ENCODE measurements around the gene ZBTB49.

The ZBTB49 gene

GRCh38 chr4:4289597-4289940 is 482 bp upstream of the ZBTB49 start:
- Histone ChIP-seq H3K27ac (ENCODE audit: low read depth, low read length) (peak overlapping the region; percentile 64), H3K9ac (ENCODE audit: low read length) (peak overlapping the region; percentile 42), H3K36me3 (ENCODE audit: control insufficient read depth, insufficient read depth, low read length) (no peaks in the 10 kb centered on the region), H3K4me1 (ENCODE audit: control insufficient read depth, insufficient read depth, low read length) (peaks cover 15% of the 10 kb centered on the region), H3K27me3 (ENCODE audit: control insufficient read depth, insufficient read depth, low read length) (no peaks in the 10 kb centered on the region), H3K4me3 (ENCODE audit: low read length) (peak overlapping the region; percentile 86)

GRCh38 chr4:4293279-4293678 is 3.2 kb downstream of the ZBTB49 start:
- H3K36me3 ChIP-seq (ENCODE audit: control insufficient read depth, insufficient read depth, low read length), result no peaks in the 10 kb centered on the region
- no peaks in the 10 kb centered on the region for H3K27me3 ChIP-seq (ENCODE audit: control insufficient read depth, insufficient read depth, low read length)
- H3K27ac ChIP-seq (ENCODE audit: low read depth, low read length), result no peak overlapping the region
- peaks cover 15% of the 10 kb centered on the region for H3K4me1 ChIP-seq (ENCODE audit: control insufficient read depth, insufficient read depth, low read length)
- no peak overlapping the region for H3K4me3 ChIP-seq (ENCODE audit: low read length)
- no peak overlapping the region for H3K9ac ChIP-seq (ENCODE audit: low read length)

- no peak overlapping the region for H3K9ac ChIP-seq (ENCODE audit: low read length)
- H3K36me3 ChIP-seq (ENCODE audit: control insufficient read depth, insufficient read depth, low read length), result peaks cover 2% of the 10 kb centered on the region
- H3K27ac ChIP-seq (ENCODE audit: low read depth, low read length), result no peak overlapping the region
- no peaks in the 10 kb centered on the region for H3K27me3 ChIP-seq (ENCODE audit: control insufficient read depth, insufficient read depth, low read length)
- no peak overlapping the region for H3K4me3 ChIP-seq (ENCODE audit: low read length)
- peaks cover 1% of the 10 kb centered on the region for H3K4me1 ChIP-seq (ENCODE audit: control insufficient read depth, insufficient read depth, low read length)
These were observed 6.3 kb downstream of the ZBTB49 start for GRCh38 chr4:4296283-4296846.

GRCh38 chr4:4299006-4299405 is 9.0 kb downstream of the ZBTB49 start:
- no peak overlapping the region for H3K27ac ChIP-seq (ENCODE audit: low read depth, low read length)
- H3K4me3 ChIP-seq (ENCODE audit: low read length), result no peak overlapping the region
- no peak overlapping the region for H3K9ac ChIP-seq (ENCODE audit: low read length)
- H3K27me3 ChIP-seq (ENCODE audit: control insufficient read depth, insufficient read depth, low read length), result no peaks in the 10 kb centered on the region
- H3K4me1 ChIP-seq (ENCODE audit: control insufficient read depth, insufficient read depth, low read length), result no peaks in the 10 kb centered on the region
- peaks cover 12% of the 10 kb centered on the region for H3K36me3 ChIP-seq (ENCODE audit: control insufficient read depth, insufficient read depth, low read length)

- Histone ChIP-seq H3K36me3 (ENCODE audit: control insufficient read depth, insufficient read depth, low read length) (peaks cover 12% of the 10 kb centered on the region), H3K27ac (ENCODE audit: low read depth, low read length) (no peak overlapping the region), H3K9ac (ENCODE audit: low read length) (no peak overlapping the region), H3K27me3 (ENCODE audit: control insufficient read depth, insufficient read depth, low read length) (no peaks in the 10 kb centered on the region), H3K4me3 (ENCODE audit: low read length) (no peak overlapping the region), H3K4me1 (ENCODE audit: control insufficient read depth, insufficient read depth, low read length) (no peaks in the 10 kb centered on the region)
These were observed 11.9 kb downstream of the ZBTB49 start for GRCh38 chr4:4302001-4302400.

GRCh38 chr4:4302416-4302815 is 12.4 kb downstream of the ZBTB49 start:
- H3K4me3 ChIP-seq (ENCODE audit: low read length), result no peak overlapping the region
- H3K9ac ChIP-seq (ENCODE audit: low read length), result no peak overlapping the region
- peaks cover 12% of the 10 kb centered on the region for H3K36me3 ChIP-seq (ENCODE audit: control insufficient read depth, insufficient read depth, low read length)
- H3K4me1 ChIP-seq (ENCODE audit: control insufficient read depth, insufficient read depth, low read length), result no peaks in the 10 kb centered on the region
- H3K27me3 ChIP-seq (ENCODE audit: control insufficient read depth, insufficient read depth, low read length), result no peaks in the 10 kb centered on the region
- H3K27ac ChIP-seq (ENCODE audit: low read depth, low read length), result no peak overlapping the region

GRCh38 chr4:4306920-4307319 is 16.9 kb downstream of the ZBTB49 start:
- no peak overlapping the region for H3K9ac ChIP-seq (ENCODE audit: low read length)
- no peak overlapping the region for H3K4me3 ChIP-seq (ENCODE audit: low read length)
- no peak overlapping the region for H3K27ac ChIP-seq (ENCODE audit: low read depth, low read length)
- peaks cover 11% of the 10 kb centered on the region for H3K36me3 ChIP-seq (ENCODE audit: control insufficient read depth, insufficient read depth, low read length)
- no peaks in the 10 kb centered on the region for H3K4me1 ChIP-seq (ENCODE audit: control insufficient read depth, insufficient read depth, low read length)
- no peaks in the 10 kb centered on the region for H3K27me3 ChIP-seq (ENCODE audit: control insufficient read depth, insufficient read depth, low read length)

- Histone ChIP-seq H3K4me1 (ENCODE audit: control insufficient read depth, insufficient read depth, low read length) (no peaks in the 10 kb centered on the region), H3K4me3 (ENCODE audit: low read length) (no peak overlapping the region), H3K27me3 (ENCODE audit: control insufficient read depth, insufficient read depth, low read length) (no peaks in the 10 kb centered on the region), H3K27ac (ENCODE audit: low read depth, low read length) (no peak overlapping the region), H3K36me3 (ENCODE audit: control insufficient read depth, insufficient read depth, low read length) (peaks cover 6% of the 10 kb centered on the region), H3K9ac (ENCODE audit: low read length) (no peak overlapping the region)
These were observed 18.9 kb downstream of the ZBTB49 start for GRCh38 chr4:4308800-4309441.

- H3K4me3 ChIP-seq (ENCODE audit: low read length), result no peak overlapping the region
- no peaks in the 10 kb centered on the region for H3K4me1 ChIP-seq (ENCODE audit: control insufficient read depth, insufficient read depth, low read length)
- H3K9ac ChIP-seq (ENCODE audit: low read length), result no peak overlapping the region
- peaks cover 10% of the 10 kb centered on the region for H3K36me3 ChIP-seq (ENCODE audit: control insufficient read depth, insufficient read depth, low read length)
- no peak overlapping the region for H3K27ac ChIP-seq (ENCODE audit: low read depth, low read length)
- no peaks in the 10 kb centered on the region for H3K27me3 ChIP-seq (ENCODE audit: control insufficient read depth, insufficient read depth, low read length)
These were observed 21.1 kb downstream of the ZBTB49 start for GRCh38 chr4:4311193-4311592.

GRCh38 chr4:4315461-4316149 is 25.6 kb downstream of the ZBTB49 start:
- H3K36me3 ChIP-seq (ENCODE audit: control insufficient read depth, insufficient read depth, low read length), result peaks cover 21% of the 10 kb centered on the region
- no peak overlapping the region for H3K9ac ChIP-seq (ENCODE audit: low read length)
- H3K27me3 ChIP-seq (ENCODE audit: control insufficient read depth, insufficient read depth, low read length), result no peaks in the 10 kb centered on the region
- no peak overlapping the region for H3K4me3 ChIP-seq (ENCODE audit: low read length)
- H3K4me1 ChIP-seq (ENCODE audit: control insufficient read depth, insufficient read depth, low read length), result no peaks in the 10 kb centered on the region
- H3K27ac ChIP-seq (ENCODE audit: low read depth, low read length), result no peak overlapping the region

- Histone ChIP-seq H3K27me3 (ENCODE audit: control insufficient read depth, insufficient read depth, low read length) (no peaks in the 10 kb centered on the region), H3K36me3 (ENCODE audit: control insufficient read depth, insufficient read depth, low read length) (peaks cover 27% of the 10 kb centered on the region), H3K9ac (ENCODE audit: low read length) (no peak overlapping the region), H3K4me1 (ENCODE audit: control insufficient read depth, insufficient read depth, low read length) (no peaks in the 10 kb centered on the region), H3K27ac (ENCODE audit: low read depth, low read length) (no peak overlapping the region), H3K4me3 (ENCODE audit: low read length) (no peak overlapping the region)
These were observed 26.1 kb downstream of the ZBTB49 start for GRCh38 chr4:4316150-4316495.

- peaks cover 31% of the 10 kb centered on the region for H3K36me3 ChIP-seq (ENCODE audit: control insufficient read depth, insufficient read depth, low read length)
These were observed 27.6 kb downstream of the ZBTB49 start for GRCh38 chr4:4317496-4318232.

More at GRCh38 chr4:4317496-4318232, 27.6 kb downstream of the ZBTB49 start:
- H3K27ac ChIP-seq (ENCODE audit: low read depth, low read length), result no peak overlapping the region
- H3K9ac ChIP-seq (ENCODE audit: low read length), result no peak overlapping the region
- H3K4me1 ChIP-seq (ENCODE audit: control insufficient read depth, insufficient read depth, low read length), result no peaks in the 10 kb centered on the region
- no peaks in the 10 kb centered on the region for H3K27me3 ChIP-seq (ENCODE audit: control insufficient read depth, insufficient read depth, low read length)
- no peak overlapping the region for H3K4me3 ChIP-seq (ENCODE audit: low read length)

All from rectal smooth muscle tissue (tissue), 1 donor.